ENCODE results near the gene DLAT. TPM values are rescaled to one million over a fixed set of nuclear protein-coding genes. Genes with fewer than 3 reads are reported as not detected.
"Not testable (repeated sequence)": the region's sequence is repeated elsewhere in the genome, so short reads cannot be mapped to it uniquely, and the experiment has no call there.

Gene DLAT
- total RNA-seq, 1 donor from 2014 or later, result 34.2 TPM

DNA sequence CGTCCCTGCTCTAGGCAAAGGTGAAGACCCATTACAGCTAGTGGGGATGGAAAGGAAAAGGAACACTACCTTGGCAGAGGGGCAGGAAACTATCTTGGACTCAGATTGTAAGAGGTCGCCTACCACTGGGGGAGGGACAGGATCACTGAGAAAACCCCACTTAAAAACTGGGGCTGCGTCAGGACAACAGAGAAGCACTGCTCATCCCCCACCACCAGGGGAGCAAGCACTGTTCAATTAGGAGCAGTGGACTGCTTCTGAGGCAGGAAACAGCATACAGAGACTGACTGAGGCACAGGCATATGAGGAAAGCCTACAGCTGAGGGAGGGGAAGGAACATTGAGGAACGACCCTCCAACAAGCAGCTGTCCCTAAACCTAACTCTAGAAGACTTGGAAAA, 20.8 kb upstream of the DLAT start:
- DNase-seq (ENCODE audit: low read depth) (no peak), FAIRE-seq (no peak)
- Histone ChIP-seq H3K27me3 (ENCODE audit: insufficient read depth, low read length) (no peaks in the 10 kb centered on the region), H3K27ac (ENCODE audit: low read depth, low read length) (no peak overlapping the region), H4K20me1 (ENCODE audit: insufficient read depth, low read length) (no peaks in the 10 kb centered on the region), H3K4me1 (ENCODE audit: insufficient read depth, low read length) (no peaks in the 10 kb centered on the region), H3K9me3 (ENCODE audit: insufficient read depth, low read depth, low read length) (no peaks in the 10 kb centered on the region), H2AFZ (ENCODE audit: low read depth, low read length) (no peak overlapping the region), H3K79me2 (ENCODE audit: insufficient read depth, low read length) (no peaks in the 10 kb centered on the region), H3K9ac (ENCODE audit: low read length) (no peak overlapping the region), H3K36me3 (ENCODE audit: insufficient read depth, low read length) (peaks cover 5% of the 10 kb centered on the region), H3K4me3 (ENCODE audit: insufficient read depth, low read depth, low read length) (no peak overlapping the region), H3K4me2 (ENCODE audit: low read length) (no peak overlapping the region)
- no peaks in the 10 kb centered on the region for H3K27me3 Mint-ChIP-seq (ENCODE audit: low read depth, unreplicated experiment)
- no peak overlapping the region for H3K27ac Mint-ChIP-seq (ENCODE audit: unreplicated experiment)
- TF ChIP-seq, protein P1, sequence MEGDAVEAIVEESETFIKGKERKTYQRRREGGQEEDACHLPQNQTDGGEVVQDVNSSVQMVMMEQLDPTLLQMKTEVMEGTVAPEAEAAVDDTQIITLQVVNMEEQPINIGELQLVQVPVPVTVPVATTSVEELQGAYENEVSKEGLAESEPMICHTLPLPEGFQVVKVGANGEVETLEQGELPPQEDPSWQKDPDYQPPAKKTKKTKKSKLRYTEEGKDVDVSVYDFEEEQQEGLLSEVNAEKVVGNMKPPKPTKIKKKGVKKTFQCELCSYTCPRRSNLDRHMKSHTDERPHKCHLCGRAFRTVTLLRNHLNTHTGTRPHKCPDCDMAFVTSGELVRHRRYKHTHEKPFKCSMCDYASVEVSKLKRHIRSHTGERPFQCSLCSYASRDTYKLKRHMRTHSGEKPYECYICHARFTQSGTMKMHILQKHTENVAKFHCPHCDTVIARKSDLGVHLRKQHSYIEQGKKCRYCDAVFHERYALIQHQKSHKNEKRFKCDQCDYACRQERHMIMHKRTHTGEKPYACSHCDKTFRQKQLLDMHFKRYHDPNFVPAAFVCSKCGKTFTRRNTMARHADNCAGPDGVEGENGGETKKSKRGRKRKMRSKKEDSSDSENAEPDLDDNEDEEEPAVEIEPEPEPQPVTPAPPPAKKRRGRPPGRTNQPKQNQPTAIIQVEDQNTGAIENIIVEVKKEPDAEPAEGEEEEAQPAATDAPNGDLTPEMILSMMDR (IDR thresholded peaks at IDR 0.05; ENCODE audit: insufficient read depth, low read depth, low read length), result no peak
- no peak for TF ChIP-seq EZH2 (IDR thresholded peaks at IDR 0.05; ENCODE audit: insufficient read depth, low read length)
- H3K4me1 Mint-ChIP-seq (ENCODE audit: low read depth, unreplicated experiment), result no peaks in the 10 kb centered on the region
- H3K9me3 Mint-ChIP-seq (ENCODE audit: unreplicated experiment), result peaks cover 24% of the 10 kb centered on the region
- H3K4me3 Mint-ChIP-seq (ENCODE audit: unreplicated experiment), result no peak overlapping the region
- peaks cover 31% of the 10 kb centered on the region for H3K36me3 Mint-ChIP-seq (ENCODE audit: low read depth, unreplicated experiment)

DNA sequence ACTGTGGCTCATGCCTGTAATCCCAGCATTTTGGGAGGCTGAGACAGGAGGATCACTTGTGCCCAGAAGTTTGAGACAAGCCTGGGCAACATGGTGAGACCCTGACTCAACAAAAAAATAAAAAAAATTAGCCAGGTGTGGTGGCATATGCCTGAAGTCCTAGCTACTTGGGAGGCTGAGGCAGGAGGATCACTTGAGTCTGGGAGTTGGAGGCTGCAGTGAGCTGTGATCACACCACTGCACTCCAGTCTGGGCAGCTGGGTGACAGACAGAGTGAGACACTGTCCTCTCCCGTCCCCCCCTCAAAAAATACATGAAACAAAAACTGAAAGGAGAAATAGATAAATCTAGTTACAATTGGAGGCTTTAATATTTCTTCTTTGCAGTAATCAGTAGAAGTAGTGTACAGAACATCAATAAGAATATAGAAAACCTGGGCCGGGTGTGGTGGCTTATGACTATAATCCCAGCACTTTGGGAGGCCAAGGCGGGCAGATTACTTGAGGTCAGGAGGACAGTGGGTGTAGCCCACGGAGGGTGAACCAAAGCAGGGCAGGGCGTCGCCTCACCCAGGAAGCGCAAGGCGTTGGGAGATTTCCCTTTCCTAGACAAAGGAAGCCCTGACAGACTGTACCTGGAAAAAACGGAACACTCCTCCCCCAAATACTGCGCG, 19.6 kb upstream of the DLAT start:
- FAIRE-seq (no peak), DNase-seq (ENCODE audit: low read depth) (no peak)
- H3K4me3 ChIP-seq (ENCODE audit: insufficient read depth, low read depth, low read length), result no peak overlapping the region
- TF ChIP-seq EZH2 (IDR thresholded peaks at IDR 0.05; ENCODE audit: insufficient read depth, low read length), result no peak
- TF ChIP-seq, protein P1 (IDR thresholded peaks at IDR 0.05; ENCODE audit: insufficient read depth, low read depth, low read length), result no peak
- no peak overlapping the region for H2AFZ ChIP-seq (ENCODE audit: low read depth, low read length)
- no peaks in the 10 kb centered on the region for H3K4me1 Mint-ChIP-seq (ENCODE audit: low read depth, unreplicated experiment)
- no peaks in the 10 kb centered on the region for H3K79me2 ChIP-seq (ENCODE audit: insufficient read depth, low read length)
- H3K36me3 Mint-ChIP-seq (ENCODE audit: low read depth, unreplicated experiment), result peaks cover 27% of the 10 kb centered on the region
- peaks cover 25% of the 10 kb centered on the region for H3K9me3 Mint-ChIP-seq (ENCODE audit: unreplicated experiment)
- no peak overlapping the region for H3K4me2 ChIP-seq (ENCODE audit: low read length)
- H3K4me3 Mint-ChIP-seq (ENCODE audit: unreplicated experiment), result no peak overlapping the region
- H3K9me3 ChIP-seq (ENCODE audit: insufficient read depth, low read depth, low read length), result no peaks in the 10 kb centered on the region
- no peaks in the 10 kb centered on the region for H4K20me1 ChIP-seq (ENCODE audit: insufficient read depth, low read length)
- peaks cover 5% of the 10 kb centered on the region for H3K36me3 ChIP-seq (ENCODE audit: insufficient read depth, low read length)
- no peaks in the 10 kb centered on the region for H3K4me1 ChIP-seq (ENCODE audit: insufficient read depth, low read length)
- no peak overlapping the region for H3K27ac Mint-ChIP-seq (ENCODE audit: unreplicated experiment)
- H3K27me3 ChIP-seq (ENCODE audit: insufficient read depth, low read length), result no peaks in the 10 kb centered on the region
- no peak overlapping the region for H3K9ac ChIP-seq (ENCODE audit: low read length)
- no peaks in the 10 kb centered on the region for H3K27me3 Mint-ChIP-seq (ENCODE audit: low read depth, unreplicated experiment)
- no peak overlapping the region for H3K27ac ChIP-seq (ENCODE audit: low read depth, low read length)

DNA sequence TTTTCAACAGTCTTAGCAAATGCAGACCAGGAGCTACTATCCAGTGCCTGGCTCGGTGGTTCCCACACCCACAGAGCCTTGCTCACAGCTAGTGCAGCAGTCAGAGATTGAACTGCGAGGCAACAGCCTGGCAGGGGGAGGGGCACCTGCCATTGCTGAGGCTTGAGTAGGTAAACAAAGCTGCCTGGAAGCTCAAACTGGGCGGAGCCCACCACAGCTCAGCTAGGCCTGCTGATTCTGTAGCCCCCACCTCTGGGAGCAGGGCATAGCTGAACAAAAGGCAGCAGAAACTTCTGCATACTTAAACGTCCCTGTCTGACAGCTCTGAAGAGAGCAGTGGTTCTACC, 19.1 kb upstream of the DLAT start:
- not testable (repeated sequence) for H3K4me1 ChIP-seq (ENCODE audit: insufficient read depth, low read length)

DNA sequence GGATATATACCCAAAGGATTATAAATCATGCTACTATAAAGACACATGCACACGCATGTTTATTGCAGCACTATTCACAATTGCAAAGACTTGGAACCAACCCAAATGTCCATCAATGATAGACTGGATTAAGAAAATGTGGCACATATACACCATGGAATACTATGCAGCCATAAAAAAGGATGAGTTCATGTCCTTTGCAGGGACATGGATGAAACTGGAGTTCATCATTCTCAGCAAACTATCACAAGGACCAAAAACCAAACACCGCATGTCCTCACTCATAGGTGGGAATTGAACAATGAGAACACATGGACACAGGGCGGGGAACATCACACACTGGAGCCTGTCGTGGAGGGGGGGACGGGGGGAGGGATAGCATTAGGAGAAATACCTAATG, 13.8 kb upstream of the DLAT start:
- not testable (repeated sequence) for H3K27ac ChIP-seq (ENCODE audit: low read depth, low read length); H3K4me3 ChIP-seq (ENCODE audit: insufficient read depth, low read depth, low read length); H3K4me1 ChIP-seq (ENCODE audit: insufficient read depth, low read length); H3K9ac ChIP-seq (ENCODE audit: low read length); H3K27me3 ChIP-seq (ENCODE audit: insufficient read depth, low read length); DNase-seq (ENCODE audit: low read depth); H3K4me1 Mint-ChIP-seq (ENCODE audit: low read depth, unreplicated experiment); H4K20me1 ChIP-seq (ENCODE audit: insufficient read depth, low read length); H3K36me3 ChIP-seq (ENCODE audit: insufficient read depth, low read length); H3K27ac Mint-ChIP-seq (ENCODE audit: unreplicated experiment); FAIRE-seq; H3K27me3 Mint-ChIP-seq (ENCODE audit: low read depth, unreplicated experiment); H2AFZ ChIP-seq (ENCODE audit: low read depth, low read length); H3K9me3 ChIP-seq (ENCODE audit: insufficient read depth, low read depth, low read length); H3K79me2 ChIP-seq (ENCODE audit: insufficient read depth, low read length); H3K4me3 Mint-ChIP-seq (ENCODE audit: unreplicated experiment); H3K4me2 ChIP-seq (ENCODE audit: low read length)
- peaks cover 20% of the 10 kb centered on the region for H3K9me3 Mint-ChIP-seq (ENCODE audit: unreplicated experiment)
- H3K36me3 Mint-ChIP-seq (ENCODE audit: low read depth, unreplicated experiment), result peaks cover 15% of the 10 kb centered on the region

More for the DNA sequence above, 19.1 kb upstream of the DLAT start:
- Mint-ChIP-seq H3K9me3 (ENCODE audit: unreplicated experiment) (peaks cover 25% of the 10 kb centered on the region), H3K36me3 (ENCODE audit: low read depth, unreplicated experiment) (peaks cover 27% of the 10 kb centered on the region)
- H3K9me3 ChIP-seq (ENCODE audit: insufficient read depth, low read depth, low read length); FAIRE-seq; H3K27ac ChIP-seq (ENCODE audit: low read depth, low read length); H3K9ac ChIP-seq (ENCODE audit: low read length); H3K79me2 ChIP-seq (ENCODE audit: insufficient read depth, low read length); H4K20me1 ChIP-seq (ENCODE audit: insufficient read depth, low read length); H2AFZ ChIP-seq (ENCODE audit: low read depth, low read length); DNase-seq (ENCODE audit: low read depth); H3K36me3 ChIP-seq (ENCODE audit: insufficient read depth, low read length); H3K4me2 ChIP-seq (ENCODE audit: low read length); H3K27me3 Mint-ChIP-seq (ENCODE audit: low read depth, unreplicated experiment); H3K4me3 Mint-ChIP-seq (ENCODE audit: unreplicated experiment); H3K27ac Mint-ChIP-seq (ENCODE audit: unreplicated experiment); H3K4me1 Mint-ChIP-seq (ENCODE audit: low read depth, unreplicated experiment); H3K4me3 ChIP-seq (ENCODE audit: insufficient read depth, low read depth, low read length); H3K27me3 ChIP-seq (ENCODE audit: insufficient read depth, low read length): not testable (repeated sequence)

Data from astrocyte (in vitro differentiated cells and primary cell).